GM21360 (cell line): Measurements from ENCODE around the gene DTNB.

Experiments used
- ATAC-seq: cut with Tn5 transposase; IDR thresholded peaks from one replicate; pipeline ENCODE4 v1.9.1; 2021; ENCODE audit warnings: mild to moderate bottlenecking, moderate library complexity; ENCODE audit not compliant: unreplicated experiment

The DTNB gene

GRCh38 chr2:25592766-25593292 is 80.5 kb downstream of the DTNB start:
- no peak for ATAC-seq

GRCh38 chr2:25590921-25591505 is 82.4 kb downstream of the DTNB start:
- ATAC-seq, result no peak

- no peak for ATAC-seq
Measured at GRCh38 chr2:25589676-25590205, 83.6 kb downstream of the DTNB start.

GRCh38 chr2:25588576-25588975 is 84.8 kb downstream of the DTNB start:
- no peak for ATAC-seq

- ATAC-seq, result no peak
Measured at GRCh38 chr2:25587361-25587760, 86.0 kb downstream of the DTNB start.

- peak; percentile 62 for ATAC-seq
Measured at GRCh38 chr2:25586726-25587144, 86.6 kb downstream of the DTNB start.

- no peak for ATAC-seq
Measured at GRCh38 chr2:25585189-25585588, 88.2 kb downstream of the DTNB start.

GRCh38 chr2:25582077-25582830 is 91.1 kb downstream of the DTNB start:
- no peak for ATAC-seq

GRCh38 chr2:25576596-25576995 is 96.8 kb downstream of the DTNB start:
- ATAC-seq, result no peak

- ATAC-seq, result no peak
Measured at GRCh38 chr2:25572638-25573037, 100.7 kb downstream of the DTNB start.

- no peak for ATAC-seq
Measured at GRCh38 chr2:25570161-25570845, 103.1 kb downstream of the DTNB start.

- no peak for ATAC-seq
Measured at GRCh38 chr2:25567406-25567805, 106.0 kb downstream of the DTNB start.

GRCh38 chr2:25566694-25567093 is 106.7 kb downstream of the DTNB start:
- ATAC-seq, result peak; percentile 67

- ATAC-seq, result no peak
Measured at GRCh38 chr2:25566094-25566493, 107.3 kb downstream of the DTNB start.

- ATAC-seq, result no peak
Measured at GRCh38 chr2:25561136-25561850, 112.1 kb downstream of the DTNB start.

GRCh38 chr2:25559148-25559547 is 114.2 kb downstream of the DTNB start:
- no peak for ATAC-seq

- ATAC-seq, result peak; percentile 59
Measured at GRCh38 chr2:25558262-25558661, 115.1 kb downstream of the DTNB start.

- no peak for ATAC-seq
Measured at GRCh38 chr2:25557179-25558036, 116.0 kb downstream of the DTNB start.

- ATAC-seq, result no peak
Measured at GRCh38 chr2:25552318-25552717, 121.1 kb downstream of the DTNB start.

GRCh38 chr2:25551316-25551715 is 122.1 kb downstream of the DTNB start:
- ATAC-seq, result no peak
